Stimulated activated CD4-positive, alpha-beta T cell treated with anti-CD3 and anti-CD28 coated beads, Interleukin-4, amount 100 ng/mL, for 24 hours (primary cell): ENCODE results near the gene GLMP.

Source experiments
- DNase-seq: peaks from one replicate; pipeline ENCODE4 v3.0.0-alpha.2; 2020

GLMP gene

DNA sequence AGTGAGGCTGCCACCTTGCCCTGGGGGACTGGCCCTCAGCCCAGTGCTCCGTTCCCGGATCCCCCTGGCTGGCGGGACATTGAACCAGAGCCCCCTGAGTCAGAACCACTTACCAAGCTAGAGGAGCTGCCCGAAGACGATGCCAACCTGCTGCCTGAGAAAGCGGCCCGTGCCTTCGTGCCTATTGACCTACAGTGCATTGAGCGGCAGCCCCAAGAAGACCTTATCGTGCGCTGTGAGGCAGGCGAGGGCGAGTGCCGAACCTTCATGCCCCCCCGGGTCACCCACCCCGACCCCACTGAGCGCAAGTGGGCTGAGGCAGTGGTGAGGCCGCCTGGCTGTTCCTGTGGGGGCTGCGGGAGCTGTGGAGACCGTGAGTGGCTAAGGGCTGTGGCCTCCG lies 10.0 kb downstream of the GLMP start:
- DNase-seq, result no peak

DNA sequence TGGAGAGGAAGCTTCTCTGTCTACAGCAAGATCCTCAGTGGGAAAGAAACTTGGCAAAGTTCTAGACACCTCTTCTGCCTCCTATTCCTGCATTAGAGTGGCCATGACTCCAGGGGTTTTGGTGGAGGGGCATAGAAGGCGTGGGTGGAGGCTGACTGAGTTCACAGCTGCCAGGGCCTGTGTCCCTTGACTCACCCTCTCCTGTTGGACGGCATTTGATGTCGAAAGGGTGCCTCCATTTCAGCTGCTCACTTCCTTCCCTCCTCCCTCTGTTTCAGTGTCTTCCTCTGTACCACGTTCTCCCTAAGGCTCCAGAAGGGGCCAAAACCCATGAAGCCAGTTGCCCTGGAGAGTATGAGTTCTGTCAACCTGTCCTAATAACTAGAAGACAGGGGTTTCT lies 10.7 kb downstream of the GLMP start:
- DNase-seq, result no peak

DNA sequence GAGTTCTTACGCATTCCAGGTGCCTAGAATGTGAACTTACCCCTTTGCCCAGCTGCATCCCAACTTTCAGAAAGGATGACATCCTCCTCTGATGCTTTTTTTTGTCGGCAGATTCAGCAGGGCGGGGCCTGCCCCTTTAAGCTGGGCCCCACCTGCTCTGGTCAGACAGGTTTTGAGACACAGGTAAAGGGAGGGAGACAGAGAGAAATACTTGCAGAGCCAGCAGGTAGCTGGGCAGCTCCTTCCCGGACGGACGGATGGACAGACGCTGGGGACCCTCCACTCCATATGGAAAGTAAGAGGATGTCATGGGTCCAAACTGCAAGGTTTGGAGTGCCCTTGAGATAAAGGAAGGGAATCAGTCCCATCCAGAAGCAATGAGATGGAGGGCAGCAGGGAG lies 11.4 kb downstream of the GLMP start, which contains the start of gene TMEM79:
Gene TMEM79, plus strand, starts transcription at position 214 of the 400 bp plus-strand sequence. CDS start 902 bp downstream, outside the sequence.
- DNase-seq, result no peak

DNA sequence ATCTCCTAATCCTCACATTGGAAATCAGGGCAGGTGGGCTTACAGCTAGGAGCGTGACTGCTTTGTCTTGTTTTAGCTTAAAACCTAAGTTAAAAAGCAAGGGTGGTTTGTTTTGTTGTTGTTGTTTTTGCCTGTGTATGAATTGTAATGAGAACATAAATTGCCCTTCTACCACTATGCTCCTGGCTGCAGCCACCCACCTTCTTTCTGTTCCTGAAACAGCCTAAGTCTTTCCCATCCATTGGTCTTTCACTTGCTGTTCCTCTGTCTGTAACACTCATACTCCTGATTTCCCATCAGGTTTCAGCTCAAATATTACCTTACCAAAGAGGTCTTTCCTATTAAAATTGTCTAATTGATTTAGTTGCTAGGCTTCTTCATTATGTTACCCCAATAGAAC lies 12.0 kb downstream of the GLMP start:
- no peak for DNase-seq

DNA sequence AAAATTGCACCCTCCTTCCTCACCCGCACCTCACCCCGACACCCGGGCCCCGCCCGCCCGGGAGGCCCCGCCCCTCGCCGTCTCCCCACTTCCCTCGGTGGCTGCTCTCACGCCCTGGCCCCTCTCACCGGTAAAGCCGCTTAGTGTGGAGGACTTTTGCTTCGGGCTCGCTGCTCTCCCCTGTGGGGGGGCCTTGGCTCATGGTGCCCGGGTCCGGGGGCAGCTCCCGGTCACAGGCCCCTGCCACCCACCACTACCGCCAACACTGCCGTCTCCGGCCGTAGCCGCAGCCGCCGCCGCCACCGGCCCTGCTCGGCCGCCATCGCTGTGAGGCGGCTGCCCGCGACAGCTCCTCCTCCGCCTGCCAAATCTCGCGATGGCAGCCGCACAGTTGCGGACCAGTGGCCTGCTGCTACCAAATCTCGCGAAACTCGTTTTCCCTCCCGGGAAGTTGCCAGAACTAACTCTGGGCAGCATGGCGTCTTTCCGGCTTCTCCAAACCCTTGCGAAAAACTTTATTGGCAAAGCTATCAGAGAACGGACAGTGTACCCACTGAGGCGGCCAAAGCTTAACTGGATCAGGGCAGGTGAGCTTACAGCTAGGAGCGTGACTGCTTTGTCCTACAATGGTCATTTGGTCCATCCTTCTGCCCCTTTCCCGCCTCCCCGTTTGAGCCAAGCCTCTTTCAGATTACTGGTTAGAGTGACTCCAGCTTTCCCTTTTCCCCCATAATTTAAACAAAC lies 12.8 kb downstream of the GLMP start, which contains the start of gene SMG5:
Gene SMG5, minus strand, starts transcription at position 347 of the 744 bp plus-strand sequence. Its CDS starts 145 bp downstream, at position 202.
- peak; percentile 97 for DNase-seq

DNA sequence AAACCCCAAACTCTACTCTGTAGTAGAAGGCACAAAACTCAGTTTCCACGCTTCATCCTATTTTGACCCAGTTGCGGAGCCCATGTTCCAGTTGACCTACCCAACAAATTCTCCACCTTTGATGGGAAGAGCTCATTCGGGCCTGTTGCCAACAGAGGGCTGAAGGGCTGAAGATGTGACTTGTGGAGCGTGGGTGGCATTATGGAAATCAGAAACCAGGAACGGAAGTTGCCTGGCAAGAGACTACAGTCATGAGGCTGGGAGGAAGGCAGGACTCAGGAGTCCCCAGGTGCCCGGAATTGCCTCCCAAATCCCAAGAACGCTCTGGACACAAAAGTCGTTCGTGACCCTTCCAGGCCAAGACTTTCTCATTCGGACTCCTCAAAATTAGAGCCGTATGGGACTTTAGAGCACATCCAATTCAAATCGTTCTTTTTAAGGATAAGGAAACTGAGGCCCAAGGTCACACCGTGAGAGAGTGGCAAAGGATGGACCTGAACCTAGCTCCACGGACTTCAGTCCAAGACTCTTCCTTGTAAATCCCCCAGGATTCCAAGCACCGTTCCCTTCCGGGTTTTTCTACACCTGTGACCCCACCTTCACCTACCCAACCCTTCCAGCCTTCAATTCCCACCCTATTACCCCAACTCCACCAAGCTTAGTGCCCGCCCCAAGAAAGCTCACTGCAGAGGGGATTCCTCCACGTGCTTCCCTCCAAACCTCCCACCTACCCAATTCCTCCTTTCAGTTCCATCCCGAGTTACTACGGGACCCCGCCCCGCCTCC lies 13.6 kb downstream of the GLMP start:
- DNase-seq, result peak; percentile 39

DNA sequence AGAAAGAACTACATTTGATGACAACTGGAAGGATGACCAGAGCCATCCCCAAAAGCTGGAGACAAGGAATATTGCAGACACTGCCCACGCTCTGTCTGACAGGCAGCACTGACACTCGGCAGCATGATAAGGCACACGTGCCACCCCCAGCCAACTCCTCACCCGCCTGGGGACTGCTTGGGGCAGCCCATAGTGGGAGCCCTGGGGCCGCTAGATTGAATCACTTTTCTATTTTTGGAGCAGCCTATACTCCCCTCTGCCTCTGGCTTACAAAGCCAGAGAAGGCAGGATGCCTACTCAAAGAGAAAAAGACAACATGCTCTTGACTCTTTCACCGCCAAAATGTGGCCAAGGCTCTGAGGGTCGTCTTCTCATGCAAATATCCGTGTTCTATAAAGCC lies 14.2 kb downstream of the GLMP start:
- DNase-seq, result peak; percentile 63

DNA sequence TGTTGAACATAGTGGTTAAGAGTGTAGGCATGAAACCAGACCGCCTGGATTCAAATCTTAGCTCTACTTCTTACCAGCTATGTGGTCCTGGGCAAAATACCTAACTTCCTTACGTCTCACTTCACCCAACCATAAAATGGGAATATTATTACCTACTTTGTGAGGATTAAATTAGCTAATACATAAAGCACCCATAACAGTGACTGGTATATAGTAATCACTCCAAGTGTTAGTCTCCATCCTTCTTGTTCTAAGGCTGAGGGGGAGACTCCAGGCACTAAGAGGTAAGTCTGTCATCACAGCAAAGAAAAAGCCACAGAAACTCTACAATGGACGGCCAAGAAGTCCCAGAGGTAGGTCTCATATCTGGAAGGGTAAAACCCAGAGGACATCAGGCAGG lies 15.6 kb downstream of the GLMP start:
- no peak for DNase-seq

DNA sequence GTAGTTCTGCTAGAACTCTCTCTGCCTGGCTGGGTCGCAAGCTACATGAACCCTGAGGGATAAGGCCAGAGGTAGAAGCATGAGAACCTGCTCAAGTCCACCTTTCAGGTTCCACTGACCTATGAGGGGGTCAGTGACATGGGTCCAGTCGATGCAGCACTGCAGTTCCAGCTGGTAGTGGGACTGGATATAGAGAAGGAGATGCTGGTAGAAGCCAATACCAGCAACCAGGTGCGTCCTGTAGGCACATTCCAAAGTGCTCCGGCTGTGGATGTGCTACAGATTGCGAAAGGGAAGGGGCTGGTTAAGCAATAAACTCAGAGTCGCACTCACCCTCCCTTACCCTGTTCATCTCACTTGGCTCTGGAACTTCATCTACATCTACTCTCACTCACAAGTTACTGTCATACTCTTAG lies 18.5 kb downstream of the GLMP start:
- no peak for DNase-seq

DNA sequence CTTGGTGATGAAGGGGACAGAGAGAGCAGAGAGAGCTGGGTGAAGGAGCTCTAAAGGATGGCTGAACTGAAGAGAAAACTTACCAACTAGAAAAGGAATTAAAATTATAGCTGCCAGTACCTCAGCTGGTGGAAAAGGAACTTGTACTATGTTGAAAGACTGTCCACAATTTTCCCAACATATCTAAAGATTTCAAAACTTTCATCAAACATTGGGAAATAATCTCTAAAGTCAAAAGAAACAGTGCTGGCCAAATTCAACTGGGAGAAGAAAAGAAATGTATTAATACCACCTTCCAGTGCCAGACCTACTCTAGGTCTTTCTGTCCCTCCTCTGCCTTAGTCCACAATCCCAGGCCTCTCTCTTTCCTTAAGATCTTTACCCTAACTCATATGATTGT lies 18.9 kb downstream of the GLMP start:
- DNase-seq, result no peak

DNA sequence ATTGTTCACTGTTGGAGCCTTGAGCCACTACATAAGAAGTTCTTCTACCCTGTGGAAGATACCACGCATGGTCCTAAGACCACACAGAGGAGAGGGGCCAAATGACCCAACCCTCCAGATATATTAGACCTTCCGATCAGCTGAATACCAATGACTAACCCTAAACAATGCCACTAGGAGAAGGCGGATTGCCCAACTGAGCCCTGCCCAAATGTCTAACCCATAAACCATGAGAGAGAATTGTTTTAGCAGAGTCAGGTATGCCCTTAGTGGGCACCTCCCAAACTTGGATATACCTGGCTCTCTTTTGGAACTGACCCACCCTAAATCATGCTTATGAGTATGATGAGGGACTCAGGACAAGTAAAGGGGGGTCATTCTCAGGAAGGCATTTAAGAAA lies 25.2 kb downstream of the GLMP start:
- no peak for DNase-seq

DNA sequence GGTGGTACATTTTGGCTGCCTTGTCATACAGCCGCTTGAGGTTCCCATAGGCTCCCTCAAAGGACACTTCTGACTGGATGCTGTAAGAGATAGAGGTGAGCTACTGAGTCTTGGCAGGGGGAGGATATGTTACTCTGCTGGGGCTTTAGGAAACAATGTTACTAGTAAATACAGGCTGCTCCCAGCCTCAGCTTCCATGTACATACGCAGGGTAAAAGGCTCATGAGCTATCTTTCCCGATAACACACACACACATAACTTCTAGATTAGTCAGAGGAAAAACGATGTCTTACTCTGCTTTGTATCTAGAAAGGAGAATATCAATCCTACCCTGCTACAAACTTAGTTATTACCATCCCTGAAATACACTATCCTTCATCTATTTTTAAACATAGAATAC lies 27.1 kb downstream of the GLMP start:
- no peak for DNase-seq

DNA sequence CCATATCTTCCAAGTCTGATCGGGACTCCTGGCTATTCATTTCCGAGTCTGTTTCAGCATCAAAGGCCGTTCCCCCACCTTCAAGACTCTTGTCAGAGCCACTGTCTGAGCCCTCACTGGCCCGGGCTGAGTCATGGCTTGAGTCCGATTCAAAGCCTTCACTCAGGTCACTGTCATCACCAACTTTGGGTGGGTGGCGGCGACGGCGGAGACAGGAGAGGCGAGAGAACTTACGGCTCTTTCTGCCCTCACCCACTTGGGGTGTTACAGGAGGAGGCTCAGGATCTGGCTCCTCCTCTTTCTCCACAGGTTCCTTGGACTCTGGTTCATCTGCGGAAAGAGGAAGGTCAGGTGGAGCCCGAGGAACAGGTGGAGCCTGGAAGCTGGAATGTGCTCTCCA lies 29.4 kb downstream of the GLMP start:
- DNase-seq, result no peak

DNA sequence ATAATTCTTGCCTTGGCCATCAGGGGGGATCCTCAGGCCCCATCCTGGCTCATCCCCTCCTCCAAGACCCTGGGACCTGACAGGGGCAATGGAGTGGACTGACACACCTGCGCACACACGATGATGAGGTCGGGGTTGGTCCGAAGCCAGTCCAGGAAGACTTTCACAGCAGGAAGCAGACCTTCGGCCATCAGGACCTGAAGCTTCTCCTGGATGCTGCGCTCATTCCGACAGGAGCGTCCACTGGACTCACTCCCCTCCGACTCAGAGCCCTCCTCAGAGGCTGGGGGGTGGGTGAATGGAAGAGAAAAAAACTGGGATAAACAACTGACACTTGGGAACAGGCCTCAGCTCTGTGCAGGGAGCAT lies 32.2 kb downstream of the GLMP start:
- no peak for DNase-seq

DNA sequence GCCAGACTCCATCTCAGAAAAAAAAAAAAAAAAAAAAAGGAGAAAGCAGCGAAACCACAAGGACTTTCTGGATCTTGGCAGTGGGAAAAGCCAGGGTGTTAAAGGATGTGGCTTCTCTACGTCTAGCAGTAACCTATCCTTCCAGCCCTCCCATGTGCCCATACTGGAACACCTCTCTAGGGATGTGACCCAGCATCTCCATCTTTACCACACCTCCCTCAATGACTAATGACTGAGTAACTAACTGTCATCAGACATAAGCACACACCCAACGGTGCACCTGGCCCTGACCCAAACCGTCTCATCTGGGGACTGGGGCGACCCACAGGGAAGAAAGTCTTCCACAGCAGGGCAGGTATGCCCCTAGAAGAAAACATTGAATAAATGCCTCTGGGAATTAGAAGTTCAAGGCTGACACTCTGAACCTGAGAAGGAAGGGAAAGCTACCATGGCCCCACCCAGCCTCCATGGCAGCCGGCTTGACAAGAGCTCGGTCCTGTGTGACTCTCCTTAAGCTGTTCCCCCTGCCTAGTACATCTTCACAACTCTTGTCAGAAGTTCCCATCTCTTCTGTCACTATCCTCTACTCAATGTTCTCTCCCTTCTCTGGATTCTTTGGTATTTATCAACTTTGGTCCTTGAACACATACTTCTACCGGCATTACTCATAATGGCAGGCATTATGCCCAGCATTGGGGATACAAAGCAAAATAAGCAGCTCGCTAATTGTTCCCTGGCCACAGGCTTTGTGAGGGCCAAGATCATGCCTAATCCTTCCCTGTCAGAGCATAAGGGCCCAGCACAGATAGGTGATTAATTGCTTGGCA lies 32.8 kb downstream of the GLMP start:
- DNase-seq, result peak; percentile 28

DNA sequence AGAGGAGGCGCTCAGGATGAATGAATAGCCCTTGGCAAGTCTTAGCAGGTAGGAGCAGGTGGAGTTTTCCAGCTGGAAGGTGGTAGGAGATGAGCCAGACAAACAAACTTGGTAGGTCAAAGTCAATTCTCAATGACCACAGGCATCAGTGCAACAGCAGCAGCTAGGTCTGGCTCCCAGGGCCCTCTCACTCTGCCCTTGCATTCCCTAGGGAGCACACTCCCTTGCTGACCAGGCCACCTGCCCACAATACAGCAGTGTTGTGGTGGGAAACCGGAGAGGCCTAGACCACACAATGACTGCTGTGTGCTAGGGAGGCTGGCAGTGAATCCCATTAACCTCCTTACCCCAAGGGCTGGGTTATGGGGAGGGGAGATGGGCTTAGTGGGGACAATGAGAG lies 34.6 kb downstream of the GLMP start:
- no peak for DNase-seq

DNA sequence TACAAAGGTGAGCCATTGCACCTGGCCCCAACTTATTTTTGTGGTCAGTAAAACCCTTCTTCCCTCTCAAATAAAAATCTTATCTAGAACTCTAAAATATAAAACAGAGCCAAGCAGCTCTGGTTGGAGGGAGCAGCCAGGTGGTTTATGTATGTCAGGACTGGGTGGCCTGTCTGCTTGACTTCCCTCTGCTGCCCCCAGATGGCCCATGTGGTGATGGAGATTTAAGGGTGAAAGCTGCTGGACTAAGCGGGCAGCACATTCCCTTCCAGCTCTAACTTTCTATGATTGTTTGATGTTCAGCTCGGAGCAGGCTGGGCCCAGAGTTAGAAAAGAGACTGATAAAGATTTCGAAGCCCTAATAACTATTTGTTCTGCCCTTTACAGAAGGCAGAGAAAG lies 35.7 kb downstream of the GLMP start:
- DNase-seq, result no peak

DNA sequence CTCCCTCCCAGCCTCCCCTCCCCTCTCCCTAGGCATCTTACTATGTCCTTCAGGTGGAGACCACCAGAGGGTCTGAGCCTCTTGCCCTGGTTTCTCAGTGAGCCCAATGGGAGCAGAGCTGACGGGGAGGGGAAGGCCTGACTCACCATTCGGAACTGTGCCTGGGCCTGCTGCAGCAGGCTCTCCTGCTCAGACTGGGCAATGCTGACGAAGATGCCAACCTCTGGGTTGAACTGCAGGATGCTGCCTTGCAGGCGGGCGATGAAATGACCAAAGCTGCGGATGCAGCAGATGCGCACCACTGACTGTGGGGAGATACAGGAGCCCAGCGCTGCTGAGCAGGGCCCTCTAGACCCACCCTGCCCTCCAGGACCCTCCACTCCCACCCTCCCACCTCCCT lies 36.6 kb downstream of the GLMP start:
- no peak for DNase-seq

DNA sequence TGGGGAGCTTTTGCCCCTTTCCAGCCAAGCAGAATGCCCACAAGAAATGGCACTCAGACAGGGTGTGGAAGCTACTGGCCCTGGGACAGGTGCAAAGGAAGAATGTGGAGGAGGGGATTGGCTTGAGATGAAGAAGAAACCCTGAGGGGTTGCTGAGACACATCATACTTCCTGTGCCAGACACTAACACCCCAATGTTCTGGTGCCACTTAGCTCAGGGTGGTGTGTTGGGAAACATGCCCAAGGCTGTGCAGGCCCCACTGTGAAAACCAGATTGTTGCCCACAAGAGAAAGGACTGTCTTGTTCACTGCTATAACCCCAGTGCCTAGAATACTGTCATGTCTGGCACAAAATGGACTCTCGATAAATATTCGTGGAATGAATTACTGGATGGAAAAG lies 37.8 kb downstream of the GLMP start:
- DNase-seq, result no peak

DNA sequence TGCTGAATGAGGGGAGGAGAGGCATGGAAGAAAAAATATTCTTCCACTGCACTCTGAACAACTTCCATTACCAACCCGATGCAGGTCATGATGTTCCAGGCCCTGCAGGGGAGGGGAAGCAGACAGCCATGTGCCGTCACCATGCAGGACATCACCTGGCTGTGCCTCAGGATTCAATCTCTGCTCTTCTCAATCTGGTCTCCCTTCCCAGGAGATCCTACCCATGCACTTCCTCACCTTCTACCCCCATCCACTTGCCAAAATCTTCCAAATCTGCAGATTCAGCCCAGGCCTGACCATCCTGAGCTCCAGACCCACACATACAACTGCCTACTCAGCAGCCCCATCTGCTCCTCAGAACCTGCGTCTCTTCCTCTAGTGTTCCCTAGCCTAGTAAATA lies 41.8 kb downstream of the GLMP start:
- no peak for DNase-seq

DNA sequence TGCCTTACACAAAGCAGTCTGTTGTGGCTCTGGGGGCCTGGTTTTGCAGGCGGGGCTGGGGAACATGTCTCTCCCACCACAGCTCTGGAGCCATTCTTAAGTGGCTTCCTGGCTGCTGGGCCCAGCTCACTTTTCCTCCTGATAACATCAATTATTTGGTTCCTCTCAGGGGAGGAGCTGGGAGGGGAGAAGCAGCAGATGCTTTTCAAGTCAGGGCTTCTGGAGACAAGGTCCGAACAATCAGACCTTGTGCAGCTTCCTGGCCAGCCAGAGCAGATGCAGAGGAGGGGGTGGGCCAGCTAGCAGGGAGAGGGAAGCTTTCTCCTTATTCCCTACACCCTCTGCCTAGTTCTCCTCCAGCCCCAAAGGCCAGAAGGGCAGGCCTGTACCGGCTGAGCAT lies 44.0 kb downstream of the GLMP start:
- DNase-seq, result no peak

DNA sequence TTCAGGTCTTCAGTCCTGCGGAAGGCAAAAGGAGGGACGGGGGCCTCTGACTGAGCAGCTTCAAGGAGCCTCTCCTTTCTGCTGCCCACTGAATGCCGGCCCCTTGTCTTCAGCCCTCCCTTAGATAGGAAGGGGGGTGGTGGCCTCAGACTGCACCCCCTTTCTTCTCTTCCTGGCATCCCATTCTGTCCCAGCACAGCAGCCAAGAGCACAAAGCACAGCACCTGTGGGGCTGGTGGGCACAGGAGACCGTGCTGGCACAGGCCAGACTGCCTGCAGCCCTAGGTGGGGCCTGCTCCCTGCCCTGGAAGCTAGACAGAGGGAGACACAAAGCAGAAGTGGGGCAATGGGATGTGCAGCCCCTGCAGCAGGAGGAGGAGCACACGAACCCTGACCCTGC lies 45.9 kb downstream of the GLMP start:
- no peak for DNase-seq

DNA sequence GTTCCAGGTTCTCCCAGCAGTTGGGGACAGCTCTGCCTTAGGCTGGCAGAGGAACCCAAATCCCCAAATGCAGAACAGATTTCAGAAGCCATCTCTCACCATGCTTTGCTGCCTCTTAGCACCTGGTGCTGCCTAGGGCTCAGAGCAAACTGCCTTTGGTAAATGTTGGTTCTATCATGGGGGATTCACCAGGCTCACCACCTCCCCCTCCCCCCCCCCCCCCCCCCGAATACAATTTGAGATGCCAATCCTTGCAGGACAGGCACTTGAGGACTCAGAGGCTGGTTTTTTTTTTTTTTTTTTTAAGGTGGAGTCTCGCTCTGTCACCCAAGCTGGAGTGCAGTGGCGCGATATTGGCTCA lies 47.2 kb downstream of the GLMP start:
- no peak for DNase-seq
